IPS DF 19.7 (cell line): ENCODE measurements around the gene MAP7D2.
"Not testable (repeated sequence)": the region's sequence is repeated elsewhere in the genome, so short reads cannot be mapped to it uniquely, and the experiment has no call there.

Experiments used
- DNase-seq: peaks from one replicate; pipeline ENCODE4 v3.0.0-alpha.2; 2013; ENCODE audit warnings: low read depth, low spot score

MAP7D2 gene

DNA sequence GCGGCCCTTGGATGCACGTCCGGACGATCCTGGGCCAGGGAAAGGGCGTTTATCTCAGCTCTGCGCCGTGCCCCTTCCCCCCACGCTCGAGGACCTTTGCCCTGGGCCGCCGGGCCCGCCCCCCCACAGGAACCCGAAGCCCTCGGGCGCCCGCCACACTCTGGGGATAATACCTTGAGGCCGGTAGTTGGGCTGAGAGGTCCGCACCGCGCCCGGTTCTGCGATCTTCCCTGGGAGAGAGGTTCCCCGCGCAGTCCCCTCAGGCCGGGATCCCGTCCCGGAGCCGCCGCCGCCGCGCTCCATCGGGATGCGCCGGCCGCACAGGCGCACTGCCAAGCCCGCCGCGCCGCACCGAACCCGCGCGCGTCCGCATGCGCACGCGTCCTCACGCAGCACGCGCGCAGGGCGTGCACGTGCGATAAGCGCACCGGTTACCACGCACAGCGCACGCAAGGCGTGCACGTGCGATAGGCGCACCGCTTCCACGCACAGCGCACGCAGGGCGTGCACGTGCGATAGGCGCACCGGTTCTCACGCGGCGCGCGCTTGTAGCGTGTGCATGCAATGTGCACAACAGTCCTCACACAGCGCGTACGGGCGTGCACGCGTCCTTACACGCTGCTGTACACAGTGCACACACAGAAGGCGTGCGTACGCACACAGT lies at the start of gene MAP7D2:
Gene MAP7D2, minus strand, starts transcription at position 331 of the 664 bp plus-strand sequence. Its CDS starts 28 bp downstream, at position 303.
- DNase-seq = no peak

DNA sequence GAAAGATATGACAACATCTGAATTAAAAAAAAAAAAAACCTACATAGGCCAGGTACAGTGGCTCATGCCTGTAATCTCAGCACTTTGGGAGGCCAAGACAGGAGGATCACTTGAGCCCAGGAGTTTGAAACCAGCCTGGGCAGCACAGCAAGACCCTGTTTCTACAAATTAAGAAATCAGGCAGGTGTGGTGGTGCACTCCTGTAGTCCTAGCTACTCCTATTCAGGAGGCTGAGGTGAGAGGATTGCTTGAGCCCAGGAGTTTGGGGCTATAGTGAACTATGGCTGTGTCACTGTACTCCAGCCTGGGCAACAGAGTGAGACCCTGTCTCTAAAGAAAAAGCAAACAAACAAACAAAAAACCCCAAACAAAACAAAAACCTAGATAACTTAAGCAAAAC lies 45.8 kb upstream of the MAP7D2 start:
- DNase-seq = not testable (repeated sequence)

DNA sequence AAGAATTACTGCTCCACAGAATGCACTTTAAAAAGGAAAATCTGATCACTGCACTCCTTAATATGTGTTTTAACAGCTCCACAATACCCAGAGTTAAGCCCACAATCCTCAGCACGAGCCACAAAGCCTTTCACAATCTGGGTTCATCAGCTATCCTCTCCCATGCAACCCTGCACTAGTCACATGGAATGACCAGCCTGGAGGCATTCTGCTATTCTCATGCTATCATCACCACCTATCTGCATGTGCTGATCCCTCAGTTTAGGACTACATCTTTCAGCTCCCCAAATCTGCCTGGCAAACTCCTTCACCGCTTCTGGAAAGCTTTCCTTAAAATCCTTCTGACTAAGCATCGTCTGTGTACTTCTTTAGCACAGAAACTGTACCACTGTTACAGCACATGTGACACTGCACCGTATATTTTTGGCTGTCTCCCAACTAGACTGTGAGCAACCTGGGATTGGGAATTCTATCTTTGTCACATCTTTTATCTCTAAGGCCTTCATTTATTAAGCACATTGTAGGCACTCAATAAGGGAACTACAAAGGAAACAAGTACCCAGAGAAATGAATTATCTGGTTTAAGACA lies 43.2 kb upstream of the MAP7D2 start:
- no peak for DNase-seq

DNA sequence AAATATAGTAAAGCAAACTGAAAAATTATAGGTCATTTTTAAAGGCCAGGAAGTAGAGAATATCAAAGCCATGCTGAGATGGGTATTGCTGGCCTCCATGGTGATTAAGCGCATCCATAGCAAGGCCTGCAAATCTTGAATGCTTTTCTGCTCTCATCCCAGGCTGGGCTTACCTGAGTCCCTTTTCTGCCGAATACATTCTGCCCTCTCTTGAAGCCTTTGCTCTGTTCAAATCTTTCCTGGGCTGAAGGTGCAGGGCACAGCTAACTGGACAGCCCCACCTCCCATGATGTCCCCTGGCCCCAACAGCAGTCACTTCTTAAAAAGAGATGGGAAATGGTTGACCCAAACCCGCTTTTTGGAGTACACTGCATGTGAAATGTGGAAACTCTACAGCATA lies 35.0 kb upstream of the MAP7D2 start:
- no peak for DNase-seq

DNA sequence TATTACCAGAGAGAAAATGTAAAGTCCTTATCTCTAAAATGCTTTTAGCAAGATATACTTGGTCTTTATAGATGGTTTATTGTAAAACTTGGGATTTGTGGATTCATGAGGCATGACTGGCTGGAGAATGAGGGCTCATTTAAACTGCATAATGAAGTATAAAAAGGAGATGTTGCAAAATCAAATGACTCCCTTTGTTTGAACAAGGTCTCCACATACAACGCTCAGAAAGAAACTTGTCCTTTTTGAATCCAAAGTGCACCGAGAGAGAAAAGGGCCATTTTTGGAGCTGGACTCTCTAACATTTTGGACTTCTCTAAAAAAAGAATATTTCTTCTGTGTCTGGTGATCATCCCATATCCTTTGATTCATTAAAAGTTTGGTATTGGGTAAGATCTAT lies 32.6 kb upstream of the MAP7D2 start:
- DNase-seq = no peak

DNA sequence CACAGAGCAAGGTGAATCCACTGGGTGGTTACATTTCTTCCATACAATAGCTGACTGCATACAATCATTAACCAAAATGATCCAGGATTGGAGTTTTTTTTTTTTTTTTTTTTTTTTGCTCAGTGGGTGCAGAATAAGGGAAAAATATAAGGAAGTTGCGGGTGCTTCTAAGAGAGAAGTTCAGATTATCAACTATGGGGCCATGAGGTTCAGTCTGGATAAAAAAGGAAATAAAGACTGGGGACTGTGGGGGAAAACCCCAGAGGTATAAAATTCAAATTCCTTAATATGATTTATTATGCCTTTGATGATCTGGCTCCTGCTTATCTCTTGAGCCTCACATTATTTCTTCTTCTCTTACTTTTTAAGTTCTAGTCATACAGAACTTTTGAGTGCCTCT lies 30.9 kb upstream of the MAP7D2 start:
- DNase-seq = no peak

DNA sequence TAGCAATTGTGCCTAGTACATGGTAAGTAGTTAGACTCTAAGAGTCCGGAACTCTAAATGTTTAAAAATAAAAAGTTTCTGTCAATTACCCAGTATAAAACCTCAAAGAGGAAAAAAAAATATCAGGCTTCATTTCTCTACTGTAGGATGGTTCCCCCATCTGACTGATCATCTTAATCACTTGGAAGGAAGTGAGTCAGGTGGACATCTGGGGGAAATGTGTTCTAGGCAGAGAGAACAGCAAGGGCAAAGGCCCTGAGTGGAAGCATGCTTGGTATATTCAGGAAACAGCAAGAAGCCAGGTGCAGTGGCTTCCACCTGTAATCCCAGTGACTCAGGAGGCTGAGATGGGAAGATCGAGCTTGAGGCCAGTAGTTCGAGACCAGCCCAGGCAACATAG lies 27.8 kb upstream of the MAP7D2 start:
- DNase-seq = no peak

DNA sequence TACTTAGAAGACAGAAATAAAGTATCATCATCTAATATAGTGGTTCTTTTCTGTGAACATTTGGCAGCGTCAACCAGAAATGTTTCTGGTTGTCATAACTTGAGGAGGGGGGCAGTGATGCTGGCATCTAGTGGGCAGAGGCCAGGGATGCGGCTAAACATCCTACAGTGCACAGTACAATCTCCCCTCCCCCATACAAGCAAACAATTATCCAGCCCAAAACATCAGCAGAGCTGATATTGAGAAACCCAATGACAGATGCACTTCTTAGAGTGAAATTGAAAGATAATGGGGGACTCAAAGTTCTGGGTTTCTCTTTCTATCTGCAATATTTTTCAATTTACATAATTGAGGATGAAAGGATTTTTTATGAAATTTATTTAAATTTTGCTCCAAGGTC lies 26.9 kb upstream of the MAP7D2 start:
- DNase-seq = no peak

DNA sequence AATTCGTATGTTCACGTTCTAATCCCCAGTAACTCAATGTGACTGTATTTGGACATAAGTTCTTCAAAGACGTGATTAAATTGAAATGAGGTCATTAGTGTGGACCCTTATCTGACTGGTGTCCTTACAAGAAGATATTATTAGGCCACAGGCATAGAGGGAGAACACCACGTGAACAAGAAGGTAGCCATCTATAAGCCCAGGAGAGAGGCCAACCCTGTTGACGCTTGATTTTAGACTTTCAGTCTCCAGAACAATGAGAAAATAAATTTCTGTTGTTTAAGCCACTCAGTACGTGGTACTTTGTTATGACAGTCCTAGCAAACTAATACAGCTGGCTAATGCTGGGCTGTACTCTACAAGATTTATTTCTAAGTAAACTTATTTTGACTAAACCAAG lies 26.4 kb upstream of the MAP7D2 start:
- no peak for DNase-seq

DNA sequence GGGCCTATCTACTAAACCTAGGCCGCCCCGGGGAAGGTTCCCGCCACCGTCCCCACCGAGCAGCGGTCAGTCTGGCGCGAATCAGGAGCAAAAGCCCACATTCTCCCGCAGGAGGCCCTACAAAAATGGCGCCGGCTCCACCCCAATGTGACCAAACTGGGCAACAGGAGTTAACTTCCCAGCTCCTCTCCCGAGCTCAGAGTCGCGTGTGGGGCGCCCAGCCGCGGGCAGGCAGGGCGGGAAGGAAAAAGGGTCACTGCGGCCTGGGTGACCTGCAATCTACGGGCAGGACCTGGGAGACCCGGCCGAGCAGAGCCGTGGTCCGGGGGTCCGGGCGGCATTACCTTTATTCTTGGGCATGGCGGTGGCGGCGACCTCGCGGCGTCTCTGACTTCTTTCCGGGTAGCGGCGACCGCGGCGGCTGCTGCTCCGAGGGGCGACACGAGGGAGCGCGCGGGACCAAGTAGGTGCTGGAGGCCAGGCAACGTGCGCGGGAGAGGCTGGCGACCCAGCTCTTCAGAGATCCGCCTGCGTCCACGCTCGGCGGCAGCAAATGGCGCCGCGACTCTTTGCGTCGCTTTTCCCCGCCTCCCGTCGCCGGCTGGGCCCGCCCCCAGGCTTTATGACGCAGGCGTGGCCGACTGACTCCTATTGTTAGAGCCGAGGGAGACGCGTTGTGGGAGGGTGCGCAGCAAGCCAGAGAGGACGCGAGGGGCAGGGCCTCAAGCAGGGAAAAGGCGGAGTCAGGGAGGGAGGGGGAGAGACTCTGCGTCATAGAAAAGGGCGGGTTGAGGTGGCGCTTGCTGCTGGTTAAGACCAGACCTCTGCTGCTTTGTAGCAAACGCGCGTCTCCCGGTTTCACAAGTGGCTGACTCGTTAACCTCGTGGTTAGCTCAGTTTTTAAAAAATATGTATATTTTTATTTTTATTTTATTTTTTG lies 24.8 kb upstream of the MAP7D2 start, which contains the start of gene EIF1AX:
Gene EIF1AX, minus strand, starts transcription at position 558 of the 940 bp plus-strand sequence. Its CDS starts 198 bp downstream, at position 360.
- DNase-seq = peak; percentile 69

DNA sequence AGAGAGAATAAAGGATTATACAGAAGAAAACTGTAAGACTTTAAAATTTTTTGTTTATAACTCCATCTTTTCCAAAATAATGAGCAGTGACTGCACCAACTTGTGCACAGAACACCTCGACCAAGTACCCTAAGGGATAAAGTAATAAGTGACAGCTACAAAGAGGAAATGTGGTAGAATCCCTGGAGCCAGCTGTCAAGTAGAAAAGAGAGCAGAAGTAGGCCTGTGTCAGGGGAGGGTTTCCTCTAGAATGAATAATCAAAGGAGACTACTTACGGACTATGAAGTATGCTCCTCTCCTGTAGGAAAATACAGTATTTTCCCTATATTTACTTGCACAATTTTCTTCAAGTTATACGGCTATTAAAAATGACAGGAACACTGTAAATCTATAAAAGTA lies 23.7 kb upstream of the MAP7D2 start:
- DNase-seq = no peak

DNA sequence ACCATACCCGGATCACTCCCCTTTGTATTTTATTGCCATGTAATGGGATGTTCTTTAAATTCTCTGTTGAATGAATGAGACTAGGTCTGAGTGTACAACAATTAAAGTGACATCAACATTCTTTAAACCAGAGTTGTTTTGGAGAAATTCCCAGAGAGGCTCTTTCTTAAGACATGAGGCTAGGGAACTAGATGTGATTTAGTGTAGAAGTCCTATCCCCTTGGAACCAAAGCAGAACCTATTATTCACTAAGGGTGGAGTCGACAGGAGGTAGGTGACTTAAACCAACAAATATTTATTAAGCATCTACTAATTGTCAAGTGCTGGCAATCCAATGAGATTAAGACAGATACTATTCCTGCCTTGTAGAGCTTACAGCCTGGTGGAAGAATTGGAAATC lies 23.3 kb upstream of the MAP7D2 start:
- DNase-seq = no peak

DNA sequence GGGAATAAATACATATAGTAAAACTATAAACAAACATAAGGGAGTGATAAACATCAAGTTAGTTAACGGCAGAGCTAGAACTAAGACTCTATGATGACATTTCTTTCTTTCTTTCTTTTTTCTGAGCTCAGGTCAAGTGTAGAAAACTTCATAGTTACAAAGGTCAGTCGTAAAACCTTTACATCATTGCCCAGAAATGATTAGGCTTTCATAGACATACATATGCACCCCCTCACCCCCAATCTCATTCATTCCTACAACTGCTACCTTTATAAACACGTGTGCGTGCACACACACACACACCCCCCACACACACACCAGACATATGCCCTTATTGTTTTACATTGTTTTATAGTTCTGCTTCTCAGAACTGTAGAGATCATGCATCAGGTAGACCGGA lies 19.2 kb upstream of the MAP7D2 start:
- no peak for DNase-seq

DNA sequence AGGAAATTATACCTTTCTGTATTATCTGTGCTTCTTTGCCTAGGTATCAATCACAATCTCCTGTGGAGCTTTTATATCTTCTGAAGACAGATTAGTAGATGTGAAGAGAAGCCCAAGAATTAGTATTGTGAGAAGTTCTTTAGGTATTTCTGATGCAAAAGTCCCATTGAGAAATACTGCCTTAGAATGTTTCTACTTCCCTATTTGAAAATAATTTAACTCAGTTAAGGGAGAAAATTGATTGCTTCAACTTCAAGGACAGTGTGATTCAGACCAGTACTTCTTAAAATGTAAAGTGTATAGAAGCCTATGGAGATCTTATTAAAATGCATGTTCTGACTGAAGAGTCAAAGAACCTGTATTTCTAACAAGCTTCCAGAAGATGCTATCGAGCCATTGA lies 16.0 kb upstream of the MAP7D2 start:
- no peak for DNase-seq

DNA sequence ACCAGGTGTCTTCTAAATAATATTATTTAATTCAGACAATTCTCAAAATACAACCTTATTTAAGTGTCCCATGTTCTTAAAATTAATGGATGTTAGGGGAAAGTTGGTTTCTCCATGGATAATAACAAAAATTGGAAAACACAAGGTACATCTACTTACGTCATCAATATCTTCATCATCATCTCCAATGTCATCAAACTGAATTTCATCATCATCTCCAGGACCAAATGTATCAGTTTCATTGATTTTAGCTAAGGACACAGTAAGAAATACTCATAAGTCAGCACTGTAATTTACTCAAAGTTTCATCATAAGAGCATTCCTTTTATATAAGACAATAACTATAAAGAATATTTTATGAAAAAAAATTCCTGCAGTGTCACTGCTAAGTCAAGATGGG lies 13.7 kb upstream of the MAP7D2 start:
- DNase-seq = no peak

DNA sequence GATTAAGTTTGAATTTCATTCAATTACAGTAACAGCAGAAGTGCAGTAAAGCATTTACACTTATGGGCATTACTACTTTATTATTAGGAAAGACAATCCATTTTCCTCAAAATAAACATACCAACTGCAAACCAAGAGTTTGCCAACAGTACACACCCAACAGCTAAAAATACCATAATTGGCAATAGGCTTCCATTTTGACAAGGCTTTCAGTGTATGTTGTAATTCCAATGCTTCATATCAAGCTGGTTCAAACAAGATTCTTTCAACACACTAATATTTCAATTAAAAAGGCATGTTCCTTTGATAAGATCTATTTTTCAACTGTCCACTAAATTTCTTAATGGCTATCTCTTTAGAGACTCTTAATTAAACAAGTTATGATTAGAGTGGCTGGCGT lies 12.8 kb upstream of the MAP7D2 start:
- DNase-seq = no peak

DNA sequence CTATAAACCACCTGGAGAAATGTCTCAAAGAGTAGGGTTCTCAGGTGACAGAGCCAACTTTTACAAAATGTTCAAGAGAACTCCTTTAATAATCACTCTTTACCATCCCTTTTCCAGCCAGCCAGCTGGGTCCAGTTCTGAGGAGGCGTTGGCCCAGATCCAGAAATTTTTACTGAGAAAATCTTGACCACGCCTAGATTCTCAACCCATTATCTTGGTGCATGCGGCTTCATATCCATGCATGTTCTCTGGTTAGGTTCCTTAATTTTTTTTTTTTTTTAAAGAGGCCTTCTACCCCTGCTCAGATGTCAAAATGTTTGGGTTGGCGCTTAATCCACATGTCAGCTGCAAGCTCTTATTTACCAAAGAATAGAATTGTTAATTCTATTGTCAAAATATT lies 12.0 kb upstream of the MAP7D2 start:
- no peak for DNase-seq

DNA sequence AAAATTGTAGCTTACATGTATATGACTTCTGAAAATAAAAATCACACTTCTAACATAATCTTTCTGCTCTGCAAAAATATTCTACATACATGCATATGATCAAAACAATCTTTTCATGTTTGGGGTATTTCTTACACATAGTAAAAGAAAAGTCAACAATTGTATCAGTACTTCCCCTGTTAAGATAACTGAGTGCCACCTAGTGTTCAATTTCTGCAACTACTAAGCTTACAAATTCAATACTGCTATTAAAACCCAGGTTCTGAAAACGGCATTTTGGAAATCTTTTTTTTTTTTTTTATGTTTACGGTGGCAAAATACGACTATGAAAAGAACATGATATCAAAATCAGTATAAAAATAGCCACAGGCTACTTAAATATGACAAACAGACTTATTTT lies 10.7 kb upstream of the MAP7D2 start:
- DNase-seq = not testable (repeated sequence)

DNA sequence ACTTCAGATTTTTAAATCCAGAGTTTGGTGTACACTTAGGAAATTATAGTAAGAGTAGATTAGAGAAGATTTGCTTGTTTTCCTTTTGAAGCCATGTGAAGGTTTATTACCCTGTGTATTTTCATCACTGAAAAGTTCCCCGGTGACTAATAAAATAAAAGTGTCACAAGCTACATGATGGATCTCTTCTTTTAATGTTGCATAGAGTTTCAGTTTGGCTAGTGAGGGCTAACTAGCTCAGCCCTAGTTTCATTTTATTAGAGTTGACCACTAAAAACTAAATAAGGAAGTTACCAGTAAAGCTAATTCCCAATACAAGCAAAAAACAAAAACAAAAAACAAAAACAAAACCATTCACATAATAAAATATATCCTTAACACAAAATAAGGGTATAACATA lies 10.1 kb upstream of the MAP7D2 start:
- not testable (repeated sequence) for DNase-seq

DNA sequence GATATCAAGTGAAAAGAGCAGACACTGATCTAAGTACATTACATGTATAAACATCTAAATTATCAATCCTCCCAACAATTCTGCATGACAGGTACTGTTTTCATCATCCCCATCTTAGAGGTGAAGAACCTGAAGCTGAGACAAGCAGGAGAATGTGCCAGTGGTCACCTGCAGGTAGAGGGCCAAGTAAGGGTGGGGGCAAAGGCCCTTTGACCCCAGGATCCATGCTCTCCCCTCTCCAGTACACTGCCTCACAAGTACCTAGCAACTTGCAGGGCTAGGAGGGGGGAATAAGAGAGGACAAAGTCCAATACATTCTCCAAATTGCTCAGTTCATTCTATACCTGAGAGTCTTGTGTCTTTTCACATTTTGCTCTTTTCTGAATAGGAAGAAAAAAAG lies 8.3 kb upstream of the MAP7D2 start:
- DNase-seq = no peak

DNA sequence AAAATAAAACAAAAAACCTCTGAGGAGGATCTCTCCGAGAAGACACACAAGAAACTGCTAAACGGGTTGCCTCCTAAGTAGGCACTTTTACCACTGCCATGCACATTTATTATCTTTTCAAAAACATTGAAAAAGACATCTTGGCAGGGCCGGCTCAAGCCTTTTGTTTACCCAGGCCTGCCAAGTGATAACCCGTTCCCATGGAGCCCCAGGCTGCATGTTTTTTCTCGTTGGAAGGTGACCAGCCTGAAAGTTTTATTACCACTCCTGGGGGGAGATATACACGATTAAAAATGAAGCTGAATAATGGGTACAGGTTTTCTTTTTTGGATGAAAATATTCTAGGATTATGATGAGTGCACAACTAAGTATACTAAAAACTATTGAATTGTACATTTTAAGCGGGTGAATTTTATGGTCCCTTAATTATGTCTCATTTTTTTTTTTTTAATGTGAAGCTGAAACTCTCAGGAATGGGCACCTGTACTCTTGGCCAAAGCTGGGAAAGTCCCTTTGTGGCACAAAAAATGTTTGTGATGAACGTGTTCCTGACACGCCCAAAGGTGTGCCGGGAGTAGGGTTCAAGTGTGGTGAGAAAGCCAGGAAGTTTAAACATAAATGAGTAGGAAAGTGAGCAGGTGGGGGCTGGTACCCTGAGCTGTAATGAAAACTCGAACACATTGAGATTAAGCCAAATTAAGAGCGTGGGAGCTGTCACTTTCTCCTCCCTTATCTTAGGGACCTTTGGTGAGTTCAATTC lies 1.5 kb upstream of the MAP7D2 start:
- no peak for DNase-seq

DNA sequence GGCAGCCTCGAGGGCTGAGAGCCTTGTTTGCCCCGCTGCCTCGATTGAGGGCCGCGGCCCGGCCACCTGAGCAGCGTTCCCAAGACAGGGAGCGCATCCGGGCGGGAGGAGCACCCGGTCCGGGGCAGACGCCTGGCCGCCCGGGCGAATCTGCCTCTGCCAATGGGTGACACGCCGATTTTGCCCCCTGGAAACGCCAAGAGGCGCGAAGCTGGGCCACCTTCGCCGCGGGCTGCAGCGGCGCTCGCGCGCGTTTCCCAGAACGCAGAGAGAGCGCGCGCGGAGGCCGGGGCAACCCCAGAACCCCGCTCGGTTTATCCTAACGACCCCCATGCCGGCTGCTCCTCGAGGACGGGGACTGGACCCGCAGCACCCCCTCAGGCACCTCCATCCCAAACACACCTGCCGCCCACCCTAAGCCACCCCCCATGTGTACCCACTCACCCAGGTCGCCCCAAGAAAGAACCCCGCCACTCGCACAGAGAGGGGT lies 575 bp downstream of the MAP7D2 start:
- no peak for DNase-seq
